ENCODE measurements around the gene RAD51D.

- TF ChIP-seq CTCF (IDR thresholded peaks at IDR 0.05; ENCODE audit: insufficient read depth, low read length): no peak
- TF ChIP-seq POLR2AphosphoS5 (IDR thresholded peaks at IDR 0.05; ENCODE audit: low read depth): no peak
- TF ChIP-seq GABPA (IDR thresholded peaks at IDR 0.05; ENCODE audit: low read depth): no peak
- TF ChIP-seq, protein P1, sequence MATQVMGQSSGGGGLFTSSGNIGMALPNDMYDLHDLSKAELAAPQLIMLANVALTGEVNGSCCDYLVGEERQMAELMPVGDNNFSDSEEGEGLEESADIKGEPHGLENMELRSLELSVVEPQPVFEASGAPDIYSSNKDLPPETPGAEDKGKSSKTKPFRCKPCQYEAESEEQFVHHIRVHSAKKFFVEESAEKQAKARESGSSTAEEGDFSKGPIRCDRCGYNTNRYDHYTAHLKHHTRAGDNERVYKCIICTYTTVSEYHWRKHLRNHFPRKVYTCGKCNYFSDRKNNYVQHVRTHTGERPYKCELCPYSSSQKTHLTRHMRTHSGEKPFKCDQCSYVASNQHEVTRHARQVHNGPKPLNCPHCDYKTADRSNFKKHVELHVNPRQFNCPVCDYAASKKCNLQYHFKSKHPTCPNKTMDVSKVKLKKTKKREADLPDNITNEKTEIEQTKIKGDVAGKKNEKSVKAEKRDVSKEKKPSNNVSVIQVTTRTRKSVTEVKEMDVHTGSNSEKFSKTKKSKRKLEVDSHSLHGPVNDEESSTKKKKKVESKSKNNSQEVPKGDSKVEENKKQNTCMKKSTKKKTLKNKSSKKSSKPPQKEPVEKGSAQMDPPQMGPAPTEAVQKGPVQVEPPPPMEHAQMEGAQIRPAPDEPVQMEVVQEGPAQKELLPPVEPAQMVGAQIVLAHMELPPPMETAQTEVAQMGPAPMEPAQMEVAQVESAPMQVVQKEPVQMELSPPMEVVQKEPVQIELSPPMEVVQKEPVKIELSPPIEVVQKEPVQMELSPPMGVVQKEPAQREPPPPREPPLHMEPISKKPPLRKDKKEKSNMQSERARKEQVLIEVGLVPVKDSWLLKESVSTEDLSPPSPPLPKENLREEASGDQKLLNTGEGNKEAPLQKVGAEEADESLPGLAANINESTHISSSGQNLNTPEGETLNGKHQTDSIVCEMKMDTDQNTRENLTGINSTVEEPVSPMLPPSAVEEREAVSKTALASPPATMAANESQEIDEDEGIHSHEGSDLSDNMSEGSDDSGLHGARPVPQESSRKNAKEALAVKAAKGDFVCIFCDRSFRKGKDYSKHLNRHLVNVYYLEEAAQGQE (IDR thresholded peaks at IDR 0.05; ENCODE audit: insufficient replicate concordance, low read depth): no peak
Measured at GRCh38 chr17:35149941-35150340, 30.3 kb upstream of the RAD51D start.
